ENCODE measurements around the gene VSIR. TPM values are rescaled to one million over a fixed set of nuclear protein-coding genes. Genes with fewer than 3 reads are reported as not detected.

VSIR gene
- total RNA-seq, 2 donors from 2014 or later, result 0.07 to 0.68 TPM

GRCh38 chr10:71736570-71736952, 36.8 kb downstream of the VSIR start:
- Mint-ChIP-seq H3K36me3 (ENCODE audit: low read depth) (no peaks in the 10 kb centered on the region), H3K4me3 (no peak overlapping the region), H3K9me3 (no peaks in the 10 kb centered on the region), H3K4me1 (no peaks in the 10 kb centered on the region), H3K27me3 (ENCODE audit: insufficient read depth) (peaks cover 2% of the 10 kb centered on the region), H3K27ac (peak overlapping the region; percentile 60)
- Histone ChIP-seq H3K27ac (ENCODE audit: low read depth, low read length) (no peak overlapping the region), H3K4me3 (ENCODE audit: low read length) (no peak overlapping the region), H3K27me3 (ENCODE audit: control insufficient read depth, insufficient read depth, low read length, poor library complexity, severe bottlenecking) (no peaks in the 10 kb centered on the region), H3K9me3 (ENCODE audit: control insufficient read depth, low read length) (no peaks in the 10 kb centered on the region), H3K4me1 (ENCODE audit: control insufficient read depth, insufficient read depth, low read length) (peaks cover 4% of the 10 kb centered on the region), H3K9ac (ENCODE audit: extremely low read depth, low read length, poor library complexity, severe bottlenecking) (no peak overlapping the region), H3K36me3 (ENCODE audit: control insufficient read depth, insufficient read depth, low read length) (no peaks in the 10 kb centered on the region)
- WGBS, 2 experiments (ENCODE audit: insufficient coverage in 1 of 2, insufficient read length in 1 of 2), result 83 to 85% methylated on average over 2 of the region's 2 CpGs
- DNase-seq, result no peak
- no peak for TF ChIP-seq CTCF (conservative IDR thresholded peaks at IDR 0.05)

GRCh38 chr10:71735709-71736569, 37.4 kb downstream of the VSIR start:
- H3K27me3 ChIP-seq (ENCODE audit: control insufficient read depth, insufficient read depth, low read length, poor library complexity, severe bottlenecking), result no peaks in the 10 kb centered on the region
- H3K27ac Mint-ChIP-seq, result no peak overlapping the region
- no peak for TF ChIP-seq CTCF (conservative IDR thresholded peaks at IDR 0.05)
- no peaks in the 10 kb centered on the region for H3K36me3 ChIP-seq (ENCODE audit: control insufficient read depth, insufficient read depth, low read length)
- no peak overlapping the region for H3K4me3 ChIP-seq (ENCODE audit: low read length)
- no peaks in the 10 kb centered on the region for H3K9me3 ChIP-seq (ENCODE audit: control insufficient read depth, low read length)
- no peaks in the 10 kb centered on the region for H3K4me1 Mint-ChIP-seq
- H3K4me1 ChIP-seq (ENCODE audit: control insufficient read depth, insufficient read depth, low read length), result peaks cover 4% of the 10 kb centered on the region
- H3K9ac ChIP-seq (ENCODE audit: extremely low read depth, low read length, poor library complexity, severe bottlenecking), result no peak overlapping the region
- no peak overlapping the region for H3K27ac ChIP-seq (ENCODE audit: low read depth, low read length)
- no peaks in the 10 kb centered on the region for H3K36me3 Mint-ChIP-seq (ENCODE audit: low read depth)
- no peaks in the 10 kb centered on the region for H3K9me3 Mint-ChIP-seq
- DNase-seq, result peak; percentile 73
- 94 to 95% methylated on average over 6 to 16 of the region's 16 CpGs for WGBS, 2 experiments (ENCODE audit: insufficient coverage in 1 of 2, insufficient read length in 1 of 2)
- H3K27me3 Mint-ChIP-seq (ENCODE audit: insufficient read depth), result peaks cover 2% of the 10 kb centered on the region
- no peak overlapping the region for H3K4me3 Mint-ChIP-seq

GRCh38 chr10:71734797-71735196, 38.5 kb downstream of the VSIR start:
- TF ChIP-seq CTCF (conservative IDR thresholded peaks at IDR 0.05), result no peak
- H3K4me3 ChIP-seq (ENCODE audit: low read length), result no peak overlapping the region
- DNase-seq, result no peak
- H3K9me3 ChIP-seq (ENCODE audit: control insufficient read depth, low read length), result no peaks in the 10 kb centered on the region
- 86 to 100% methylated on average over 4 to 5 of the region's 5 CpGs for WGBS, 2 experiments (ENCODE audit: insufficient coverage in 1 of 2, insufficient read length in 1 of 2)
- H3K27ac ChIP-seq (ENCODE audit: low read depth, low read length), result no peak overlapping the region
- Mint-ChIP-seq H3K4me3 (no peak overlapping the region), H3K27me3 (ENCODE audit: insufficient read depth) (peaks cover 2% of the 10 kb centered on the region), H3K4me1 (no peaks in the 10 kb centered on the region), H3K36me3 (ENCODE audit: low read depth) (no peaks in the 10 kb centered on the region), H3K27ac (no peak overlapping the region), H3K9me3 (no peaks in the 10 kb centered on the region)
- peaks cover 4% of the 10 kb centered on the region for H3K4me1 ChIP-seq (ENCODE audit: control insufficient read depth, insufficient read depth, low read length)
- H3K27me3 ChIP-seq (ENCODE audit: control insufficient read depth, insufficient read depth, low read length, poor library complexity, severe bottlenecking), result no peaks in the 10 kb centered on the region
- no peak overlapping the region for H3K9ac ChIP-seq (ENCODE audit: extremely low read depth, low read length, poor library complexity, severe bottlenecking)
- no peaks in the 10 kb centered on the region for H3K36me3 ChIP-seq (ENCODE audit: control insufficient read depth, insufficient read depth, low read length)
